GM19351 (cell line): ENCODE data around the gene IFFO2.

Source experiments
- ATAC-seq: cut with Tn5 transposase; IDR thresholded peaks from one replicate; pipeline ENCODE4 v1.9.1; 2021; ENCODE audit warnings: mild to moderate bottlenecking, moderate library complexity; ENCODE audit not compliant: unreplicated experiment

IFFO2 gene

DNA sequence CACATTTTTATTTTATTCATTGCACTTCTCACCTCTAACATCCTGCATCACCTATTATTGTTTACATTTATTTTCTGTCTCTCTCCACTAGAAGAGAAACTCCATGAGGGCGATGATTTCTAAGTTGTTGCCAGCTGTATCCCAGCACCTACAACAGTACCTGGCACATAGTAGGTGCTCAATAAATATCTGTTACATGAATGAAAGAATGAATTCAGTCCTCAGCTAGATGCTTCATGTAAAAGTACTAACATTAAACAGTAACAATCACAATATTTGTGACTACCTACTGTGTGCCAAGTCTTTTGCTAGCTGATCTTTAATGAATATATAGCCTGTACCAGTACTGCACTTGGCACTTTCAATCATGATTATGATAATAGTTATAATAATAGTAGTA, 100.0 kb downstream of the IFFO2 start:
- no peak for ATAC-seq

DNA sequence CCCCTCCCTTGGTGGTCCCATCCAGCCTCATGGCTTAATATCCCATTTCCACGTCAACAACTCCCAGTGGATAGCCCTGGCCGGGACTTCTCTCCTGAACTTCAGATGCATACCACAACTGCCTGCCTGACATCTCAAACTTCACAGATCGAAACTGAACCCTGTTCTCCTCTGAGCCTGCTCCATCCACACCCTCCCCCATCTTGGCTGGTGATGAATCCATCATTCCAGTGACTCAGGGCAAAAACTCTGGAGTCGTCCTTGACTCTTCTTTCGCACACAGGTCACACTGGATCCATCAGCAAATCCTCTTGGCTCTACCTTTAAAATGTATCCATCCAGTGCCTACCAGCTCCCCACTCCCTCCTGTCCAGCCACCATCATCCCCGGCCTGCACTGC, 100.9 kb downstream of the IFFO2 start:
- no peak for ATAC-seq

DNA sequence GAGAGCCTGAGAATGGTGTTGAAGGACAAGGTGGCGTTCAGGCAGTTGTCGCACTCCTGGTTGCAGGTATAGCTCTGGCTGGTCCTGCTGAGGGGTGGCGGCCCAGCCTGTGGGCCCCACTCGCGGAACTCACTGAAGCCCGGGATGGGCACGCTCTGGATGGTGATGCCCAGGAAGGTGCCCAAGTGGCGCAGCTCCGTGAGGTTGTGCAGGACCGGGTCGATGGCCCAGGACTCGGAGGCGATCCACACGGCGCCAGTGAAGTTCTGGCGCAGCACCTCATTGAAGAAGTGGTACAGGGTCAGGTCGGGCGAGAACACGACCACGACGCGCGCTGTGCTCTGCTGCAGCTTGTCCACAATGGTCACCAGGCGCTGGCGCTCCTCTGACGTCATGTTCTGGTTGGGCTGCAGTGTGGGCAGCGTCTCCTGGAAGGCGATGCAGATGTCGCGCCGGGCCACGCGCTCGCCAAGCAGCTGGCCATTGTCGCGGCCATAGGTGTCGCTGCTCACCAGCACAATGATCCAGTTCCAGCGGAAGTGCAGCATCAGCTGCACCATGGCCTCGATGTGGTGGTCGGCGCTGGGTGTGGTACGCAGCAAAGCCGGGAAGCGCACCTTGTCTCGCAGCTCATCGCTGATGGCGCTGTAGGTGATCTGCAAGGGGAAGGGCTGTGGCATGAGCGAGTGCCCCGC, 102.0 kb downstream of the IFFO2 start:
- ATAC-seq = no peak
